ENCODE results near the gene RAD9A. TPM values are rescaled to one million over a fixed set of nuclear protein-coding genes. Genes with fewer than 3 reads are reported as not detected.

Gene RAD9A
- total and polyA plus RNA-seq, 9 of the 15 experiments (the other 6 are each of a cell fraction or from before 2014, with no cell fraction given): 1.4 to 41.2 (median 16.1) TPM

DNA sequence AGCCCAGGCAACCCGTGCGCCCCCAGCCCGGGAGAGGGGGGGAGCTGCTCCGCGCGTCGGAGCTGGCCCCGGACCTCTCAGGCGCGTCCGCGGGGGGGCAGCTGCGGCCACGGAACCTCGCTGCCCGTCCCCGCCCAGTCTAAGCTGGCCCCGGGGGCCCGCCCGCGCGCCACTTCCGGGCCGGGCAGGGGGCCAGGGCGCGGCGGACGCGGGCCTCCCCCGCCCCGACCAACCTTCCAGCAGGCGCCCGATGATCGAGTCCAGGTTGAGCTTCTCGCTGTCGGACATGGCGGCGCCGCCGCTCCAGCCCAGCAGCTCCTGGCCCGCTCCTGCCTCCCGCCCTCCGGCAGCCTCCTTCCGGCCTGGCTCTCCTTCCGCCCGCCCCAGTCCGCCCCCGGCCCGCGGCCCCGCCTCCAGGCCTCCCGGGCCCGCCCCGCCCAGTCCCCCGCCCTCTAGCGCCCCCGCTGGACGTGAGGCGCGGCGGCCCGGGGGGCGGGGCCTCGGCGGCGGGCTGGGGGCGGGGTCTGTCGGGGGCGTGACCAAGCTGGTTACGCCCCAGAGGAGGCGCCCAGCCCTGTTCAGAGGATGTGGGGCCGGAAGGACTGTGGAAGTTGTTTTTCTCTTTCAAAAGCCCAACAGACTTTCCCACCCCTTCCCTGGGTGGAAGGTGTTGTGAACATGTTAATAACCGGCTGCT, 9.9 kb downstream of the RAD9A start, which contains the start of gene PPP1CA (continued):
- no peak for TF ChIP-seq NFATC3 (IDR thresholded peaks at IDR 0.05)
- TF ChIP-seq, protein P1, sequence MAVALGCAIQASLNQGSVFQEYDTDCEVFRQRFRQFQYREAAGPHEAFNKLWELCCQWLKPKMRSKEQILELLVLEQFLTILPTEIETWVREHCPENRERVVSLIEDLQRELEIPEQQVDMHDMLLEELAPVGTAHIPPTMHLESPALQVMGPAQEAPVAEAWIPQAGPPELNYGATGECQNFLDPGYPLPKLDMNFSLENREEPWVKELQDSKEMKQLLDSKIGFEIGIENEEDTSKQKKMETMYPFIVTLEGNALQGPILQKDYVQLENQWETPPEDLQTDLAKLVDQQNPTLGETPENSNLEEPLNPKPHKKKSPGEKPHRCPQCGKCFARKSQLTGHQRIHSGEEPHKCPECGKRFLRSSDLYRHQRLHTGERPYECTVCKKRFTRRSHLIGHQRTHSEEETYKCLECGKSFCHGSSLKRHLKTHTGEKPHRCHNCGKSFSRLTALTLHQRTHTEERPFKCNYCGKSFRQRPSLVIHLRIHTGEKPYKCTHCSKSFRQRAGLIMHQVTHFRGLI (CRISPR knock-in tag; IDR thresholded peaks at IDR 0.05): no peak
- no peak for TF ChIP-seq ZKSCAN1 (IDR thresholded peaks at IDR 0.05; ENCODE audit: low read depth, low read length)
- TF ChIP-seq BDP1 (IDR thresholded peaks at IDR 0.05; ENCODE audit: insufficient read depth, insufficient read length): no peak
- TF ChIP-seq RBM39 (optimal IDR thresholded peaks at IDR 0.05; ENCODE audit: low read depth, low read length): no peak
- no peak for TF ChIP-seq KLF13 (tag; IDR thresholded peaks at IDR 0.05; ENCODE audit: borderline replicate concordance, low read depth)
- TF ChIP-seq PREB (CRISPR knock-in tag; IDR thresholded peaks at IDR 0.05): no peak
- TF ChIP-seq PHF21A (IDR thresholded peaks at IDR 0.05; ENCODE audit: borderline replicate concordance, low read depth): no peak
- no peak; the same call in none of the 2 replicates for TF ChIP-seq SUPT5H (IDR thresholded peaks at IDR 0.05)
- TF ChIP-seq BCLAF1 (IDR thresholded peaks at IDR 0.05; ENCODE audit: borderline replicate concordance in 1 of 2, control insufficient read depth in 1 of 2, low read depth in 2 of 2, low read length in 1 of 2): no peak
- no peak for TF ChIP-seq SMARCA4 (IDR thresholded peaks at IDR 0.05)
- TF ChIP-seq FOXO4 (CRISPR knock-in tag; IDR thresholded peaks at IDR 0.05): no peak; the same call in 1 of the 2 replicates
- TF ChIP-seq NRF1 (conservative IDR thresholded peaks at IDR 0.05 in 1 of 2, IDR thresholded peaks at IDR 0.05 in 1 of 2): peak; percentile 11 to 24; a peak in 2 of 4 replicates
- TF ChIP-seq MEF2D (tag; conservative IDR thresholded peaks at IDR 0.05; ENCODE audit: low read depth): no peak
- TF ChIP-seq POLR2H (tag; IDR thresholded peaks at IDR 0.05; ENCODE audit: low read depth): no peak; the same call in 1 of the 2 replicates
